Choroid plexus epithelial cell (primary cell): ENCODE data around the gene ATXN1.
"Not testable (repeated sequence)": the region's sequence is repeated elsewhere in the genome, so short reads cannot be mapped to it uniquely, and the experiment has no call there.

Experiments used
- DNase-seq: peaks from one replicate; pipeline ENCODE4 v3.0.0-alpha.2; 2010; ENCODE audit warnings: low read depth
- H3K4me3 ChIP-seq: 2 replicates; pipeline ENCODE4 v1.5.1; 2011; ENCODE audit warnings: low read depth, mild to moderate bottlenecking, control low read depth, low read length, moderate library complexity
- TF ChIP-seq, protein P1 (sequence below): conservative IDR thresholded peaks from 2 replicates; pipeline ENCODE4 v1.5.1; 2011; ENCODE audit warnings: low read depth, mild to moderate bottlenecking, control low read depth, inconsistent platforms, low read length, moderate library complexity

The ATXN1 gene

DNA sequence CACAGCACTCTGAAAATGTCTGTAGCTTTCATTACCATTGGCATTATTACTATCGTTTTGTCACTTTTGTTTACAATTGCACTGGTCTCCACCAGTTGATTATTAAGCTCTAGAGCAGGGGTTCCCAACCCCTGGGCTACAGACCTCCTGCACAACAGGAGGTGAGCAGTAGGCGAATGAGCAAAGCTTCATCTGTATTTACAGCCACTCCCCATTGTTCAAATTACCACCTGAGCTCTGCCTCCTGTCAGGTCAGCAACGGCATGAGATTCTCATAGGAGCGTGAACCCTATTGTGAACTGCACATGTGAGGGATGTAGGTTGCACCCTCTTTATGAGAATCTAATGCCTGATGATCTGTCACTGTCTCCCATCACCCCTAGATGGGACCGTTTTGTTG, 126.4 kb downstream of the ATXN1 start:
- DNase-seq, result no peak
- no peak overlapping the region for H3K4me3 ChIP-seq
- TF ChIP-seq, protein P1, sequence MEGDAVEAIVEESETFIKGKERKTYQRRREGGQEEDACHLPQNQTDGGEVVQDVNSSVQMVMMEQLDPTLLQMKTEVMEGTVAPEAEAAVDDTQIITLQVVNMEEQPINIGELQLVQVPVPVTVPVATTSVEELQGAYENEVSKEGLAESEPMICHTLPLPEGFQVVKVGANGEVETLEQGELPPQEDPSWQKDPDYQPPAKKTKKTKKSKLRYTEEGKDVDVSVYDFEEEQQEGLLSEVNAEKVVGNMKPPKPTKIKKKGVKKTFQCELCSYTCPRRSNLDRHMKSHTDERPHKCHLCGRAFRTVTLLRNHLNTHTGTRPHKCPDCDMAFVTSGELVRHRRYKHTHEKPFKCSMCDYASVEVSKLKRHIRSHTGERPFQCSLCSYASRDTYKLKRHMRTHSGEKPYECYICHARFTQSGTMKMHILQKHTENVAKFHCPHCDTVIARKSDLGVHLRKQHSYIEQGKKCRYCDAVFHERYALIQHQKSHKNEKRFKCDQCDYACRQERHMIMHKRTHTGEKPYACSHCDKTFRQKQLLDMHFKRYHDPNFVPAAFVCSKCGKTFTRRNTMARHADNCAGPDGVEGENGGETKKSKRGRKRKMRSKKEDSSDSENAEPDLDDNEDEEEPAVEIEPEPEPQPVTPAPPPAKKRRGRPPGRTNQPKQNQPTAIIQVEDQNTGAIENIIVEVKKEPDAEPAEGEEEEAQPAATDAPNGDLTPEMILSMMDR, result no peak

DNA sequence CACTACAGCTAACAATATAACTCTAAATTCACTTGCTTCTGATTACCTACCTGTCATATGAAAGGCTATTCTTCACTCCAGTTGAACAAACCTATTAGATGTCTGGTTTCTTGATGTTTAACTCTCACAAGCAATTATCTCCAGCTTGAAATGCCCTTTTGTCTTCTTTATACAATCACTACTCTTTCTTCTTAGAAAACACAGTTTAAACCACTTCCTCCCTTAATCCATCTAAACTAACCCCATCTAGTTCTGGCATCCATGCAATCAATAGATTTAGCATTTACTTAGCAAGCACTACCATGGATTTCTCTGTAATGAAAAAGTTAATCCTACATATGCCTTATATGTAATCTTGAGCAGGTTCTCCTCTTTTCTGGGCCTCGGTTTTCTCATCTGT, 127.3 kb downstream of the ATXN1 start:
- no peak for DNase-seq
- TF ChIP-seq, protein P1, result no peak

DNA sequence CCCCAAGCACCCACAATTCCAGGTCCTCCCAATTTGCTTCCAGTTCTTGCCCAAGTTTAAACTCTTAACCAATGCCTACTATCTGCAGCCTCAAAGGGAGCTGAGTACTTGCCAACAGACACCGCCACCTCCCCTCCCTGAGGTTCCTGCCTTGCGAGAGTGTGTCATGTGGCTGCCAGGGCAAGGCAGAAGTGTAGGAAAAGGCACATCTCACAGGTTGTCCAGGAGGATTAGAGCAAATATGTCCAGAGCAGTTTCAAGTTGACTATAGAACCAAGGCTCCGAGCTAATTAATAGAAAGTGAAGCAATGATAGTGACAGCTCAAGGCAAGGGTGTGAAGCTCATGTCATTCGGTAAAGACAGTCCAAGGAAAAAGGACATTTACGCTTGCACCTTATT, 127.8 kb downstream of the ATXN1 start:
- TF ChIP-seq, protein P1, result no peak
- DNase-seq, result no peak

More for the DNA sequence above, 127.3 kb downstream of the ATXN1 start:
- no peak overlapping the region for H3K4me3 ChIP-seq

DNA sequence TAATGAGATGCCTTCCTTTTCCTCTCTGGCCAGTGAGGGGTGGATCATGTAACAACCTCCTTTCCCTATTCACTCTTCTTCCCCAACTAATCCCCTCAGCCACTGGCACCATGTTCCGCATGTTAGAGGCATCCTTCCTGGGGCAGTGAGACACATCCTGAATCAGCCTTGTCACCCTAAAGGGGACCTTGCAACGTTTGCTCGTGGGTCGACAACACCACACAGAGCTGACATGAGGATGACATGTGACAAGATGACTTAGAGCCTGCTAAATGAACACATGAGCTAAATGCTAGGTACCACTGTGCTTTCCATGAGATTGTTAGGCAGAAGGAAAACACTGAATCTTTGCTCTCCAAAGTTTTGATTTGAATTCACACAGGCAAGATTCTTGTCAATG, 129.2 kb downstream of the ATXN1 start:
- DNase-seq, result no peak

More for the DNA sequence above, 127.8 kb downstream of the ATXN1 start:
- no peak overlapping the region for H3K4me3 ChIP-seq

DNA sequence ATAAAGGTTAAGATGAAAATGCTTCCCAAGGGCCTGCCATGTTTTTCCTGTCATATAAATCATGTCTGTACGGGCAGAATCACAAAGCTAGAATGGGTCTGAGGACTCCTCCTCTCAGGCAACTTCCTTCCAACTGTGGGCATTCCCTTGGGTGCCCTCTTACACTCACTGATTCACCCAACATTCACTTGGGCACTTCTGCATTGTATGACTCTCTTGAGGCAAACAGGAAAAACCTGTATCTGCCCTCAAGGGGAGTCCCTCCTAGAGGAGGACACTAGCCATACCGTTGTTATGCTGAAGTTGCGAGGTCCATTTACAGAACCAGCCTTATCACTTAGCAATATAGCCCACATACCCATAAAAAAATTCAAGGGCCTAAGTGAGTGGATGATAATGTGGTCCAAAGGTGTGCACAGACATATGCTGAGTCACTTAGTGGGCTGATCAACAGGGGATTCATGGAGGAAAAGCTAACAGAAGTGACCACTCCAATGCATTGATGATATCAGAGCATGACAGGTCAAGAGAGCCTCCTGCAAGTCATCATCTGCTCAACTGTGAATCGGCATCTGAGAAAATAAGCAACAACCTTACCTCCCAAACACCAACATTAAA, 131.1 kb downstream of the ATXN1 start:
- no peak overlapping the region for H3K4me3 ChIP-seq
- DNase-seq, result no peak
- TF ChIP-seq, protein P1, result no peak

More for the DNA sequence above, 129.2 kb downstream of the ATXN1 start:
- no peak overlapping the region for H3K4me3 ChIP-seq
- TF ChIP-seq, protein P1, result no peak

DNA sequence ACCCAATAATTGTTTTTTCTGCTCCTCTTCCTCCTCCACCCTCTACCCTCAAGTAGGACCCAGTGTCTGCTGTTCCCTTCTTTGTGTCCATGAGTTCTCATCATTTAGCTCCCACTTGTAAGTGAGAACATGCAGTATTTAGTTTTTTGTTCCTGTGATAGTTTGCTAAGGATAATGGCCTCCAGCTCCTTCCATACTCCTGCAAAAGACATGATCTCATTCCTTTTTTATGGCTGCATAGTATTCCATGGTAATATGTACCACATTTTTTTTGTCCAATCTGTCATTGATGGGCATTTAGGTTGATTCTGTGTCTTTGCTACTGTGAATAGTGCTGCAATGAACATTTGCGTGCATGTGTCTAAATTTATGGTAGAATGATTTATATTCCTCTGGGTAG, 132.7 kb downstream of the ATXN1 start:
- H3K4me3 ChIP-seq, DNase-seq: not testable (repeated sequence)

DNA sequence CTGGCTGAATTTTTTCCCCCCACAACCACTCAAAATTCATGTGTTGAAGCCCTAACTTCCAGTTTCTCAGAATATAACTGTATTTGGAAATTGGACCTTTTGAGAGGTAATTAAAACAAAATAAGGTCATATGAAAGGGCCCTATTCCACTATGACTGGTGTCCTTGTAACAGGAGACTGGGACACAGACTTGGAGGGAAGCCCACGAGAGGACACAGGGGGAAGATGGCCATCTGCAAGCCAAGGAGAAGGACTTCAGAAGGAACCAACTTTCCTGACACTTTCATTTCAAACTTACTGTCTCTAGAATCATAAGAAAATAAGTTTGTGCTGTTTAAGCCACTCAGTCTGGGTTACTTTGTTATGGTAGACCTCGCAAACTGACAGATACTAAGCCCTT, 134.6 kb downstream of the ATXN1 start:
- H3K4me3 ChIP-seq, result no peak overlapping the region
- no peak for DNase-seq
- TF ChIP-seq, protein P1, result no peak
